GM19452 (cell line): ENCODE results near the gene COL25A1.

Experiments used
- ATAC-seq: cut with Tn5 transposase; IDR thresholded peaks from one replicate; pipeline ENCODE4 v1.9.1; 2021; ENCODE audit not compliant: unreplicated experiment

Gene COL25A1

DNA sequence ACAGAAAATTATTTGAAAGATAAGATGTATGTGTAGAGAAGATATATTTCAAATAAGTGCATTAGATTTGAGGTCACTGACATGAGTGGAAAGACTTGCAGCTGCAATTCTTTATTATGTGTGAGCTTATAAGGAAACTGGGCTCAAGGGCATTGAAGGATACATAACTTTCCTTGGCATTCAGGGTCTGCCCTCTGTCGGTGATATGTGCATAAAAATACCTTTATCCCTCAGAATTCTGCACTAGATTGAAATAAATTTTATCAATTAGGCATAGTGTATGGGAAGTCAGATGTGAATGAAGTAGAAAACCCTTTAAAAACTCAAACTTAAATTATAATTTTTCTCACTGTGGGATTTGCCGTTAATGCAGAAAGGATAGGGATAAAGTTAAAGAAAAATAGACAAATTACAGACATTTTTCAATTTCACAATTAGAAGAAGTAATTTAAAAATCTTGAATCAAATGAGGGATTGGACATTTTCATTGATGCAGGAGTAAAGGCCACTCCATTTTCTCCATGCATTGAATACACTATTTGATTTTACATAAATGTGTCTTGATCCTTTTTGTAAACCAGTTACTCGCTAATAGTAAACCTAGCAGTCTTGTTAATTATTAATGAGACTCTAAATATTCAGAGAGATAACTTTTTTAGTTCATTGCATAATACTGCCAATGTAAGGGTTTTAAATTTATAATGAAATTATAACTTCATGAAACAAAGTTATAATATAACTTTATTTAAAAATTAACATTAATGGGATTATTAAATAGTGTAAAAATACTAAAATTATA lies 518.6 kb downstream of the COL25A1 start:
- no peak for ATAC-seq

DNA sequence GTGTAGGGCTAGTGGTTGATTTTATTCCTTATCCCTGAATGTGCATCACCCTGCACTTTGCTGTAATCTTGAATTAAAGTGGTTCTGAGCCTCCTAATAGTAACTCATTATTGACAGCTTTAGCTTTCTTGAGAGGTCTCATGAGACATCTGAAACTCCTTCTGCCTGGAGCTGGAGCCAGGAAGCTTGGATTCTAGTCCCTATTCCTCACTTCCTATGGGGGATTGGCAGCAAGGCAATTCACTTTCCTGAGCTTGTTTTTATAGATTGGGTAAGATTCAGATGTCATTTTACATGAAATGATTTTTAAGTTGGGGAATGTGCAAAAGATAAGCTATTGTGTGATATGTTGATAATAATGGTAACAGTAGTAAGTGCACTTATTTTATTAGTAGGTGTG lies 522.5 kb downstream of the COL25A1 start:
- no peak for ATAC-seq

DNA sequence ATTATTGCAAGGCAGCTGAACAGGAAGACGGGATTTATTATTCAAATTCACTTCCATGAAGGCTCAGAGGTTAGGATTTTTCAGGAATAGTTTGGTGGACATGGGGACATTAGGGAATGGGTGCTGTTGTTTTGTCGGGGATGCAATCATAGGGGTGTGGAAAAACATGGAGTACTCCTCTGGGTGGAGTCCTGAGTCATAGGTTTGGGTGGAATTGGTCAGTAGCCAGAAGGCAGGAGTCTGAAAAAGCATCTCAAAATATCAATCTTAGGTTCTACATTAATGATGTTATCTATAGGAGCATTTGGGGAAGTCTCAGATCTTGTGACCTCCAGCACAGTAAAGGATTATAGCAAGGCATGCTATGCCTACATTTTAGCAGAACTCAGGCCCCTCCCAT lies 525.1 kb downstream of the COL25A1 start:
- no peak for ATAC-seq

DNA sequence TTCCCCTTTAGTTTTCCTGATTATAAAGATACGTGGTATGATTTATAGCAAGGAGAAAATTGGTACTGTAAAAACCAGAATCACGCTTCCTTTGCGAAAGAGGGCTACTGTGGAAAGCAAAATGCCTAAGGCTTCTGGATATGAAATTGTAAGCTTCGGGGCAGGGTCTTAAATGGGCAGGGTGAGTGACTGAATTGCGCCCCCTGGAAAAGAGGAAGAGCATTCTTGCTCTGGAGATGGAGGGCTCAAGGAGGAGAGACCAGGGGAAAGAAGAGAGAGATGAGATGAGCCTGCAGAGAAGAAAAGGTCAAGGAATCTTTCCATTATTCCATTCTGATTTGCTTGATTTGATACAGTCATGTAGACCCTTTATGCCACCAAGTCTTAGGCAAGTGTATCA lies 526.5 kb downstream of the COL25A1 start:
- no peak for ATAC-seq

DNA sequence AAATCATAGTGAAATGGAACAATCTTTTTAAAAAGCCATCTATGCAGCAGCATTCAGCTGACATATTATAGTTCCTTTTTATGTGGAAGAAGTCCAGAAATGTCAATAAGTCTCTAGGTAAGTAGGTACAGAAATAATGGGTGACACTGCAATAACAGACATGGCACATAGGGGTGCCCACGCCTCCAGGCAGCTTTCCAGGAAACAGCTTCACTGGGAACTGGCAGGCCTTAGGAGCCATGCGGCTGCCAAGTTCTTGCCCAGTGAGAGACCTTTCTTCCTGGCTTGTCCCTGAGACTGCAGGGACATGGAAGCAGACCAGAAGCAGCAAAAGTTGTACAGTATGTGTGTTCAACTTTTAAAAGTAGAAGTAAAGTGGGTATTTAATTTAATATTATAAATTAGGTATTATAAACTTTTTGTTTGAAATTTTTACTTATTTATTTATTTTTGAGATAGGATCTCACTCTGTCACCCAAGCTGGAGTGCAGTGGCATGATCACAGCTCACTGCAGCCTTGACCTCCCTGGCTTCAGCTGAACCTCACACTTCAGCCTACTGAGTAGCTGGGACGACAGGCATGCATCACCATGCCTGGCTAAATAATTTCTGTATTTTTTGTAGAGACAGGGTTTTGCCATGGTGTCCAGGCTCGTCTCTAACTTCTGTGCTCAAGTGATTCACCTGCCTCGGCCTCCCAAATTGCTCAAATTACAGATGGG lies 527.5 kb downstream of the COL25A1 start:
- no peak for ATAC-seq

DNA sequence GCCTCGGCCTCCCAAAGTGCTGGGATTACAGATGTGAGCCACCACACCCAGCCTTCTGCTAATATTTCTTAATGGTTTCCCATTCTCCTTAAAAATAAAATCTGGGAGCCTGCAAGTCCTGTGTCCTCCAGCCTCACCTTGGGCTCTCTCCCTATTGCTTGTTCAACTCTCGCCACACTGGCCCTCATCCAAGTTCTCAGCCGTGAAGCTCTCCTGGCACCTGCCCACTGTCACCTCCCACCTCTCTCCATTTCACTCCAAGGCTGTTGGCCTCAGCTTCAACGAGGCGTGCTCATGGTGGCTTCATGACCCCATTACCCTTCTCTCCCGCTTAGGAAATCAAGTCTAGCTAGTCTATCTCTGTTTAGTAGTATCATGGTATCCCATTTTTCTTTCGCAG lies 530.1 kb downstream of the COL25A1 start:
- ATAC-seq, result no peak

DNA sequence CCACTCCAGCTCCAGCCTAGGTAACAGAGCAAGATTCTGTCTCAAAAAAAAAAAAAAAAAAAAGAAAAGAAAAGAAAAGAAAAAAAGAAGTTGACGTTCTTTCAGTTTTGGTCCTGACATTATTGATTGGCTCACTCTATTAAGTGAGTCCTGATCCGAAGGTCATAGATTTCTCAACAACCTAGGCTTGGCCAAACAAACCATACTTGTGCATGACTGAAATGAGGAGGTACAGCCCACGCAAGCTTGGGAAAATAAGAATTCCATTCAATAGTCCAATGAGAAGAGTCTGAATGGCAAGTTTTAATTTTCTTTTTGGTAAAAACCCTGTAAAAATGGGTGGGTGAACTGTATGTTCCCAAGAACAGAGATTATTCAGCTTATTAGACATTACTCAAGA lies 536.4 kb downstream of the COL25A1 start:
- ATAC-seq, result no peak

DNA sequence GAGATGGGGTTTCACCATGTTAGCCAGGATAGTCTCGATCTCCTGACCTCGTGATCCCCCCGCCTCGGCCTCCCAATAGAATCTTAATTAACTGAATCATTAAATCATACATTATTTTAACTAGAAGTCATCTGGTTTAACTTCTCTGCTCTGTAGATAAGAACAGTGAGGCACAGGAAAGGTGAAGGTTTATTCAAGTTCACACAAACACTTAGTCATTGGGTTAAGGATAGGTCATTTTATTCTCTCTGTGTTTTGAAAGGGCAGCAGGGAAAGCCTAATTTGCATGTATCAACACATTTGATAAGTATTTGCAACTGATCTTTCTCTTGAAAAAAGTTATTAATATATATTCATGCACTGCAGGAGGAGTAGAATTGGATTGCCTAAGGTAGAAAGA lies 538.5 kb downstream of the COL25A1 start:
- ATAC-seq, result no peak

DNA sequence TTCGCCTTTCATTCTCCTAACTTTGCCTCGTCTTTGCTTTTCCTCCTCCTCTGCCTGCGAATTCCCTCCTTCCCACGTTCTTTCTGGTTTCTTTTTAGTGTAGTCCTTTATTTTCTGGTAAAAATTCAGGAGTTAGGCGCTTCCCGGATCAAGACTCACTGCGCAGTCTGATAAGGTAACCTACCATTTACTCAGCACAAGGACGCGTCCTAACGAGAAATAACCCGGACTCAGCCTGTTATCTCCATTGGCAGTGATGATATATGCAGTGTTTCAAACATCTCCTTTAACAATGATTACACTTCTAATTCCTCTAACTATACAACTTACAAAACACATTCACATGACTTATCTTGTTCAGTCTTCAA lies 539.2 kb downstream of the COL25A1 start:
- ATAC-seq, result no peak

DNA sequence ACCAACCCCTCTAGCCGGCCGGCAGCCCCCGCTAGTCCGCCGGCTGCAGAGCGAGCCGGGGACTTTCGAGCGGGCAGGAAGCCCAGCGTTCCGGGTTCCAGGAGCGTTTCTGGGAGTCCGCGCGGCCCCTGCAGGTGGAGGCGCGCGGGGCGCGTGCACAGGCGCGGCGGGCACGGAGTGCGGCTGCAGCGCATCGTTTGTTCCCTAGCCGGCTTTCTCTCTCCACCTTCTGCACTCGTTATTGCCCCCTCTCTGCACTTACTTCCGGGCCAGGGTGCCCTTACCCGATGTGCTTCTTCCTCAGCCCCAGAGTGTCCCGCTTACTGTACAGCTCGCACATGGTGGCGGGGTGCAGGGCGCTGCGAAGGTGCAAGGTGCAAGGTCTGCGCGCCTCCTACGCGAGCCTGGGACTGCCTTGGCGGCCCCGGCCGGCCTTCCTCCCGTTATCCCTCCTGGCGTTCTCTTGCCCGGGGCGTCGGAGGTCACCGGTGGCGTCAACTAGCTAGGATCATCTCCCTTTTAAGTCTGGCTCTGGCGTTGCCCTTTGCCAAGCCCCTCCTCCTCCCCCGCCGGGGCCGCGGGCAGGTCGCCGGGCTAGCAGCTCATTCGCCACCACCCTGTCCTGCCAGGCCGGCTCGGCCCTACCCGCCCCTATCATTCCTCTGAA lies 539.8 kb downstream of the COL25A1 start, which contains the start of gene ETNPPL:
ETNPPL (minus strand) TSS at position 495 of the 667 bp plus-strand sequence; CDS start at position 340, 155 bp downstream.
- ATAC-seq, result no peak
